Caco-2 (cell line): Measurements from ENCODE around the gene UBE2R2. TPM values are rescaled to one million over a fixed set of nuclear protein-coding genes. Genes with fewer than 3 reads are reported as not detected.

Experiments
- BruUV-seq: library from RNA; stranded (reverse); fragments of 400-500 nt; replicated peaks from 2 replicates; lab custom pipeline; 2021; lab: Mats Ljungman, UMichigan
- CTCF ChIA-PET: fragments of 300-600 bp; sonication (Branson Sonifier 250); formaldehyde crosslinking; loops from one replicate; lab custom pipeline; 2022; ENCODE audit warnings: antibody characterized with exemption; lab: Charles Lee
- POLR2A ChIA-PET: fragments of 300-600 bp; sonication (Branson Sonifier 250); formaldehyde crosslinking; loops from one replicate; lab custom pipeline; 2022; ENCODE audit warnings: antibody characterized with exemption; lab: Charles Lee
- DNase-seq, 2 experiments: peaks; one replicate each; pipeline versions ENCODE4 v3.0.0 to v3.0.0-alpha.2; 2020 to 2022
- H3K27me3 ChIP-seq: replicated peaks from 2 replicates; pipeline ENCODE4 v1.6.0; 2011; ENCODE audit warnings: low read length; ENCODE audit not compliant: control insufficient read depth, insufficient read depth
- H3K36me3 ChIP-seq: 2 replicates; pipeline ENCODE4 v1.5.1; 2011; ENCODE audit warnings: low read length; ENCODE audit not compliant: control insufficient read depth, insufficient read depth
- H3K4me1 ChIP-seq: fragments of 250-450 bp; sonication (Bioruptor Pico); 2 replicates; pipeline ENCODE4 v1.5.1; 2020; ENCODE audit warnings: mild to moderate bottlenecking
- H3K4me3 ChIP-seq: 2 replicates; pipeline ENCODE4 v1.5.1; 2011; ENCODE audit warnings: low read depth, mild to moderate bottlenecking, control low read depth, low read length
- H3K9me3 ChIP-seq: fragments of 250-450 bp; sonication (Bioruptor Pico); 2 replicates; pipeline ENCODE4 v1.5.1; 2020; ENCODE audit warnings: mild to moderate bottlenecking, moderate library complexity
- H3K27ac Mint-ChIP-seq: one replicate; pipeline ENCODE4 v1.8.0; 2022; ENCODE audit warnings: mixed read lengths; ENCODE audit not compliant: unreplicated experiment
- H3K27me3 Mint-ChIP-seq: one replicate; pipeline ENCODE4 v1.8.0; 2022; ENCODE audit warnings: mixed read lengths; ENCODE audit not compliant: insufficient read depth, unreplicated experiment
- H3K36me3 Mint-ChIP-seq: one replicate; pipeline ENCODE4 v1.8.0; 2022; ENCODE audit warnings: mild to moderate bottlenecking, mixed read lengths; ENCODE audit not compliant: insufficient read depth, unreplicated experiment
- H3K4me1 Mint-ChIP-seq: one replicate; pipeline ENCODE4 v1.8.0; 2022; ENCODE audit warnings: low read depth, mixed read lengths; ENCODE audit not compliant: unreplicated experiment
- H3K4me3 Mint-ChIP-seq: one replicate; pipeline ENCODE4 v1.8.0; 2022; ENCODE audit warnings: mild to moderate bottlenecking, moderate library complexity, mixed read lengths; ENCODE audit not compliant: unreplicated experiment
- H3K9me3 Mint-ChIP-seq: one replicate; pipeline ENCODE4 v1.8.0; 2022; ENCODE audit warnings: mixed read lengths; ENCODE audit not compliant: unreplicated experiment
- intact Hi-C: fragments of 100-400 bp; cut with micrococcal nuclease; formaldehyde crosslinking; loops from one replicate; pipeline ENCODE4 v1.10.0; 2022; ENCODE audit not compliant: unreplicated experiment
- total RNA-seq: library from RNA; stranded (reverse); gene quantifications from 2 replicates; pipeline ENCODE4 v1.2.3, GENCODE V29; 2022
- TF ChIP-seq, protein P1 (sequence below), 2 experiments: fragments of 200-600 bp in 1 of 2; IDR thresholded peaks; 1 replicate in 1 of 2; 2 replicates in 1 of 2; pipeline versions ENCODE4 v1.5.1 to v1.8.0; 2011 to 2022; ENCODE audit warnings: antibody characterized with exemption in 1 of 2, control low read depth in 1 of 2, inconsistent platforms in 1 of 2, low read depth in 1 of 2, low read length in 1 of 2, mild to moderate bottlenecking in 1 of 2, moderate library complexity in 1 of 2; ENCODE audit not compliant: insufficient read depth in 1 of 2, severe bottlenecking in 1 of 2, unreplicated experiment in 1 of 2

UBE2R2 gene
- total RNA-seq, 1 experiment from 2014 or later = 52.3 TPM

DNA sequence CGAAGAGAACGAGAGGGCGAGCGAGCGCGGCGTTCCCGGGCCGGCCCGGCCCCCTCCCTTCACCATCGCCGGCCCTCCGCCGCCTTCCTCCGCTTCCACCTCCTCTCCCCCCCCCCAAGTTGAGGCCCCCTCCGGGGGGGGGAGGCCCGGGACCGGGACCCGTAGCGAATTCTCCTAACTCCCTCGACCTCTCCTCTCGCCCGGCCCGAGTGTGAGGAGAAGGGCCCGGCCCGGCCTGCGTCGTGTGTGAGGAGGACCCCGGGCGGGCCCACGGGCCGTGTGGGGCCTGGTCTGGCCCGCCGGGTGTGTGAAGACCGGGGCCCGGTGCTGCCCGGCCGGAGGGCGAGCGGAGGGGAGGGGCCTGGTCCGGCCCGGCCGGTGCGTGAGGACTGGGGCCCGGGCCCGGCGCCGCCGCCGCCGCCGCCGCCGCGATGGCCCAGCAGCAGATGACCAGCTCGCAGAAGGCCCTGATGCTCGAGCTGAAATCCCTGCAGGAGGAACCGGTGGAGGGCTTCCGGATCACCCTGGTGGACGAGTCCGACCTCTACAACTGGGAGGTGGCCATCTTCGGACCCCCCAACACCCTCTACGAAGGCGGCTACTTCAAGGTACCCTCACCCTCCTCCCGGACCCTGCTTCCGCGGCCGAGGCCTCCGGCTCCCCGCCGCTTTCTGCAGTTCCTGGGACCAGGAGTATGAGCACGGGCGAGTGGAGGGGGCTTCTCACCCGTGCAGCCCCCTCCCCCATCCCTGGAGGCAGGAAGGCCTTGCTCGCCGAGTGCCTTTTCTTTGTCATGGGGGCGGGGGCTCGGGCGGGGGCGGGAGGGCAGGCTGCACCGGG, 587 bp downstream of the UBE2R2 start:
- Mint-ChIP-seq H3K9me3 (no peaks in the 10 kb centered on the region), H3K27me3 (no peaks in the 10 kb centered on the region), H3K36me3 (peaks cover 15% of the 10 kb centered on the region), H3K4me3 (peak overlapping the region; percentile 90), H3K4me1 (peaks cover 20% of the 10 kb centered on the region), H3K27ac (peak overlapping the region; percentile 91)
- no peaks in the 10 kb centered on the region for H3K9me3 ChIP-seq
- H3K4me3 ChIP-seq = peak overlapping the region; percentile 89
- H3K4me1 ChIP-seq = peaks cover 34% of the 10 kb centered on the region
- peak; percentile 83 to 87 for DNase-seq
- intact Hi-C loops = loop anchor here (5.0 to 10.0 kb wide), 2 partner anchors 107 to 255 kb away; no protein-coding TSS in a partner anchor
- H3K36me3 ChIP-seq = no peaks in the 10 kb centered on the region
- ChIA-PET POLR2A (interaction anchor here (0.6 kb wide), 5 partner anchors 12 to 383 kb away, joined by 3 to 7 read pairs (median 3); no protein-coding TSS in a partner anchor), CTCF (interaction anchor here (0.6 kb wide), 1 partner anchor 79 kb away, joined by 3 read pairs; no protein-coding TSS in a partner anchor)
- TF ChIP-seq, protein P1, sequence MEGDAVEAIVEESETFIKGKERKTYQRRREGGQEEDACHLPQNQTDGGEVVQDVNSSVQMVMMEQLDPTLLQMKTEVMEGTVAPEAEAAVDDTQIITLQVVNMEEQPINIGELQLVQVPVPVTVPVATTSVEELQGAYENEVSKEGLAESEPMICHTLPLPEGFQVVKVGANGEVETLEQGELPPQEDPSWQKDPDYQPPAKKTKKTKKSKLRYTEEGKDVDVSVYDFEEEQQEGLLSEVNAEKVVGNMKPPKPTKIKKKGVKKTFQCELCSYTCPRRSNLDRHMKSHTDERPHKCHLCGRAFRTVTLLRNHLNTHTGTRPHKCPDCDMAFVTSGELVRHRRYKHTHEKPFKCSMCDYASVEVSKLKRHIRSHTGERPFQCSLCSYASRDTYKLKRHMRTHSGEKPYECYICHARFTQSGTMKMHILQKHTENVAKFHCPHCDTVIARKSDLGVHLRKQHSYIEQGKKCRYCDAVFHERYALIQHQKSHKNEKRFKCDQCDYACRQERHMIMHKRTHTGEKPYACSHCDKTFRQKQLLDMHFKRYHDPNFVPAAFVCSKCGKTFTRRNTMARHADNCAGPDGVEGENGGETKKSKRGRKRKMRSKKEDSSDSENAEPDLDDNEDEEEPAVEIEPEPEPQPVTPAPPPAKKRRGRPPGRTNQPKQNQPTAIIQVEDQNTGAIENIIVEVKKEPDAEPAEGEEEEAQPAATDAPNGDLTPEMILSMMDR (IDR thresholded peaks at IDR 0.05; ENCODE audit: insufficient read depth in 1 of 2, low read depth in 1 of 2, low read length in 1 of 2, severe bottlenecking in 1 of 2, unreplicated experiment in 1 of 2) = peak; percentile 24 to 28
- H3K27me3 ChIP-seq = no peaks in the 10 kb centered on the region
- BruUV-seq = no TSS peak

DNA sequence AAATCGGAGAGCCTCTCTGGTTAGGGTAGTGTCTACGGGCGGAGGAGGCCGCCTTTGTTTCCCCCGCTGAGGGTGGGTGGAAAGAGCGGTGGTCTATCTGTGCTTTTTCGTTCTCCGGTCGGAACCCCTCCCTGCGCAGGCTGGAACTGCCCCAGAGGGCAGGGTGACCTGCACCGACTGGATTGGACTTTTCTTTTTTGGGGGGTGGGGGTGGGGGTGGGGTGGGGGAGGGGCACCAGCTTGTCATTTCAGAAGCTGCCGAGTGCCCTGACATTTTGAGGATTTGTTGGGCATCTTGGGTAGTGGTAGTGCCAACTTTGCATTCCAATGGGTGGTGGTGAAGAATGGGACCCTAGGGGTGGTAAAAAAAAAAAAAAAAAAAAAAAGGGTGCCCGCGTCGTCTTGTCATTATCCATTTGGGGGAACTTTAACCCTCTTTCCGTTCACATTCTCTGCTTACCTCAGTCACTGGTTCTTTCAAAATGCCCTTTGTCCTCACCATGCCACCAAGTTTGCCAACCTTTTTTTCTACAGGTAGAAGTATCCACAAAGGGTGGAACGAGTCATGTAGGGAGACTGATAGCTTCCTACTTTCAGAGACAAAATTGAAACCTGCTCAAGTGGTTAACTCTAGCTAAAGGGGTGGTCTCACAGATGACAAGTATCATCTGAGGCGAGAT, 1.3 kb downstream of the UBE2R2 start:
- no peaks in the 10 kb centered on the region for H3K27me3 ChIP-seq
- ChIA-PET POLR2A (interaction anchor here (0.5 to 0.6 kb wide), 6 partner anchors 12 to 382 kb away, joined by 3 to 7 read pairs (median 4); no protein-coding TSS in a partner anchor), CTCF (interaction anchor here (0.7 kb wide), 1 partner anchor 14 kb away, joined by 4 read pairs; no protein-coding TSS in a partner anchor)
- DNase-seq = no peak
- TF ChIP-seq, protein P1 (IDR thresholded peaks at IDR 0.05; ENCODE audit: insufficient read depth in 1 of 2, low read depth in 1 of 2, low read length in 1 of 2, severe bottlenecking in 1 of 2, unreplicated experiment in 1 of 2) = no peak
- intact Hi-C loops = loop anchor here (5.0 to 10.0 kb wide), 2 partner anchors 106 to 254 kb away; no protein-coding TSS in a partner anchor
- Mint-ChIP-seq H3K4me3 (peak overlapping the region; percentile 90), H3K27ac (peak overlapping the region; percentile 83), H3K4me1 (peaks cover 20% of the 10 kb centered on the region), H3K9me3 (no peaks in the 10 kb centered on the region), H3K36me3 (peaks cover 16% of the 10 kb centered on the region), H3K27me3 (no peaks in the 10 kb centered on the region)
- H3K4me3 ChIP-seq = peak overlapping the region; percentile 89
- H3K9me3 ChIP-seq = no peaks in the 10 kb centered on the region
- BruUV-seq = TSS peak; percentile 48
- peaks cover 34% of the 10 kb centered on the region for H3K4me1 ChIP-seq
- H3K36me3 ChIP-seq = no peaks in the 10 kb centered on the region
